Measurements from ENCODE around the gene COX18.

GRCh38 chr4:73006286-73006990 lies 63.1 kb downstream of the COX18 start:
- TF ChIP-seq CTCF (IDR thresholded peaks at IDR 0.05; ENCODE audit: insufficient read depth, low read depth, low read length), result no peak
- no peak for TF ChIP-seq EZH2 (IDR thresholded peaks at IDR 0.05; ENCODE audit: insufficient read depth, low read length)

Data from astrocyte (in vitro differentiated cells and primary cell).